ENCODE measurements around the gene HK1. TPM values are rescaled to one million over a fixed set of nuclear protein-coding genes. Genes with fewer than 3 reads are reported as not detected.

The HK1 gene
- total and polyA plus RNA-seq, 2 of the 13 experiments (the other 11 are each of a cell fraction or from before 2014, with no cell fraction given): 0.29 to 1.5 TPM

DNA sequence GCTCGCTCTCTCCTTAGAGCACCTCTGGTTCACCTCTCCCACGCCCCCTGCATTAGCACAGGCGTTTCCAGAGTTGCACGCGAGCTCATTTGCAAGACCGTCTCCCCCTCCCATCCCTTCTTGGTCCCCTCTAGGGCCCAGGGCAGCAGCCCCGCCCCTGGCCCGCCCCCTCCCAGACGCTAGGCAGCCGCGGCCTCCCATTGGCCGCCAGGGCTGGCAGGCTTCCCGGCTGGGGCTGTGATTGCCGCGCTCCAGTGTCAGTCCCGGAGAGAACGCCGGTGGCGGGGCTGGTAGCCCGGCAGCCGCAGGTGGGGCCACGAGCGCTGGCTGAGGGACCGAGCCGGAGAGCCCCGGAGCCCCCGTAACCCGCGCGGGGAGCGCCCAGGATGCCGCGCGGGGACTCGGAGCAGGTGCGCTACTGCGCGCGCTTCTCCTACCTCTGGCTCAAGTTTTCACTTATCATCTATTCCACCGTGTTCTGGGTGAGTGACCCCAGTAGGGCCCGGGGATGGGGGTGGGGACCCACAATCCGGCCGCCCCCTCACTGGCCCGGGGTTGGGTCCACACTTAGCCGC lies 173.0 kb downstream of the HK1 start, which contains the start of gene TSPAN15 (continued):
- TF ChIP-seq, protein P1, sequence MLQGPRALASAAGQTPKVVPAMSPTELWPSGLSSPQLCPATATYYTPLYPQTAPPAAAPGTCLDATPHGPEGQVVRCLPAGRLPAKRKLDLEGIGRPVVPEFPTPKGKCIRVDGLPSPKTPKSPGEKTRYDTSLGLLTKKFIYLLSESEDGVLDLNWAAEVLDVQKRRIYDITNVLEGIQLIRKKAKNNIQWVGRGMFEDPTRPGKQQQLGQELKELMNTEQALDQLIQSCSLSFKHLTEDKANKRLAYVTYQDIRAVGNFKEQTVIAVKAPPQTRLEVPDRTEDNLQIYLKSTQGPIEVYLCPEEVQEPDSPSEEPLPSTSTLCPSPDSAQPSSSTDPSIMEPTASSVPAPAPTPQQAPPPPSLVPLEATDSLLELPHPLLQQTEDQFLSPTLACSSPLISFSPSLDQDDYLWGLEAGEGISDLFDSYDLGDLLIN (CRISPR knock-in tag; IDR thresholded peaks at IDR 0.05; ENCODE audit: borderline replicate concordance): no peak

Other genes with a start within 250 kb of the HK1 start
- gene SRGN, start 190.4 kb upstream of the HK1 start, total RNA-seq (2016; rRNA removed; fragmentation: Illumina TruSeq; extraction: Trizol): 0.09 TPM in 1 of 2 replicates, not detected in the other
- gene SRGN, start 190.4 kb upstream of the HK1 start, polyA plus RNA-seq (2011; rRNA removed): not detected in 2 replicates
- gene VPS26A, start 154.3 kb upstream of the HK1 start, total RNA-seq (2016; rRNA removed; fragmentation: Illumina TruSeq; extraction: Trizol): 32.6 and 56.7 TPM in 2 replicates
- 10.3 and 12.9 TPM in 2 replicates for gene VPS26A, start 154.3 kb upstream of the HK1 start, polyA plus RNA-seq (2011; rRNA removed)
- 45.7 and 57.0 TPM in 2 replicates for gene SUPV3L1, start 98.3 kb upstream of the HK1 start, total RNA-seq (2016; rRNA removed; fragmentation: Illumina TruSeq; extraction: Trizol)
- gene SUPV3L1, start 98.3 kb upstream of the HK1 start, polyA plus RNA-seq (2011; rRNA removed): 21.7 and 28.8 TPM in 2 replicates
- 5.1 and 12.4 TPM in 2 replicates for gene HKDC1, start 58.2 kb upstream of the HK1 start, total RNA-seq (2016; rRNA removed; fragmentation: Illumina TruSeq; extraction: Trizol)
- 8.1 and 10.1 TPM in 2 replicates for gene HKDC1, start 58.2 kb upstream of the HK1 start, polyA plus RNA-seq (2011; rRNA removed)
- not detected in 2 replicates for gene TACR2, start 138.4 kb downstream of the HK1 start, total RNA-seq (2016; rRNA removed; fragmentation: Illumina TruSeq; extraction: Trizol)
- gene TACR2, start 138.4 kb downstream of the HK1 start, polyA plus RNA-seq (2011; rRNA removed): 0.04 TPM in 1 of 2 replicates, not detected in the other
- gene TSPAN15, start 173.0 kb downstream of the HK1 start, total RNA-seq (2016; rRNA removed; fragmentation: Illumina TruSeq; extraction: Trizol): 0.27 and 0.34 TPM in 2 replicates
- 3.2 and 5.1 TPM in 2 replicates for gene TSPAN15, start 173.0 kb downstream of the HK1 start, polyA plus RNA-seq (2011; rRNA removed)

All from HepG2 (cell line).